Esophagus squamous epithelium (tissue), 4 donors: ENCODE measurements around the gene TMEM167B.

Source experiments
- POLR2A ChIP-seq, 4 donors: fragments of 450-650 bp; IDR thresholded peaks; one replicate each; pipeline ENCODE4 v1.6.1; 2017; ENCODE audit warnings: antibody characterized with exemption in 4 of 4, mild to moderate bottlenecking in 4 of 4, moderate library complexity in 3 of 4
- TF ChIP-seq, protein P1 (sequence below), 6 experiments: fragments of 450-650 bp in 4 of 6; fragments of 200-600 bp in 2 of 6; sonication (generic) in 2 of 6; IDR thresholded peaks; one replicate each; pipeline ENCODE4 v1.5.1; 2016 to 2019; ENCODE audit warnings: antibody characterized with exemption in 6 of 6, mild to moderate bottlenecking in 4 of 6, moderate library complexity in 4 of 6

DNA sequence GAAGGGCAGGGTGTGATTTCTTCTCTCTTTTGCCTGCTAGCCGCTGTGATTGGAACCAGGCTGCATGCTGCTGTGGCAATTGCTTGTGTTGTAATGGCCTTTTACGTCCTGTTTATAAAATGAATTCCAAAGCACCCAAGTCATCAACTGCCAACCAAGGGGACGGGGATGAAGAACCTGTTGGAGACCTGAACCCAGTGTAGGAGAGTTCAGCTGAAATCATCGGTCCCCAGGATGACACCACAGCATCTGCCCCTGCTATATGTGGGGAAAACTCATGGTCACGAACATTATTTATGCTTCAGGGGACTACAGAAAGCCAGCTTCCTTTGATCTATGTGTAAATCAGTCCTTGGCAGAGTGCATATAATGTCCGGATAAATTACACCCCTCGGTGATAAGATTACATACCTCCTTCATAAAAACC is 3.8 kb downstream of the TMEM167B start:
- no peak for TF ChIP-seq POLR2A (IDR thresholded peaks at IDR 0.05)
- TF ChIP-seq, protein P1, sequence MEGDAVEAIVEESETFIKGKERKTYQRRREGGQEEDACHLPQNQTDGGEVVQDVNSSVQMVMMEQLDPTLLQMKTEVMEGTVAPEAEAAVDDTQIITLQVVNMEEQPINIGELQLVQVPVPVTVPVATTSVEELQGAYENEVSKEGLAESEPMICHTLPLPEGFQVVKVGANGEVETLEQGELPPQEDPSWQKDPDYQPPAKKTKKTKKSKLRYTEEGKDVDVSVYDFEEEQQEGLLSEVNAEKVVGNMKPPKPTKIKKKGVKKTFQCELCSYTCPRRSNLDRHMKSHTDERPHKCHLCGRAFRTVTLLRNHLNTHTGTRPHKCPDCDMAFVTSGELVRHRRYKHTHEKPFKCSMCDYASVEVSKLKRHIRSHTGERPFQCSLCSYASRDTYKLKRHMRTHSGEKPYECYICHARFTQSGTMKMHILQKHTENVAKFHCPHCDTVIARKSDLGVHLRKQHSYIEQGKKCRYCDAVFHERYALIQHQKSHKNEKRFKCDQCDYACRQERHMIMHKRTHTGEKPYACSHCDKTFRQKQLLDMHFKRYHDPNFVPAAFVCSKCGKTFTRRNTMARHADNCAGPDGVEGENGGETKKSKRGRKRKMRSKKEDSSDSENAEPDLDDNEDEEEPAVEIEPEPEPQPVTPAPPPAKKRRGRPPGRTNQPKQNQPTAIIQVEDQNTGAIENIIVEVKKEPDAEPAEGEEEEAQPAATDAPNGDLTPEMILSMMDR (IDR thresholded peaks at IDR 0.05), result no peak
